ENCODE data around the gene TRAK2. TPM values are rescaled to one million over a fixed set of nuclear protein-coding genes. Genes with fewer than 3 reads are reported as not detected.

TRAK2 gene
- polyA plus RNA-seq, 1 donor from 2014 or later, result 19.6 TPM

DNA sequence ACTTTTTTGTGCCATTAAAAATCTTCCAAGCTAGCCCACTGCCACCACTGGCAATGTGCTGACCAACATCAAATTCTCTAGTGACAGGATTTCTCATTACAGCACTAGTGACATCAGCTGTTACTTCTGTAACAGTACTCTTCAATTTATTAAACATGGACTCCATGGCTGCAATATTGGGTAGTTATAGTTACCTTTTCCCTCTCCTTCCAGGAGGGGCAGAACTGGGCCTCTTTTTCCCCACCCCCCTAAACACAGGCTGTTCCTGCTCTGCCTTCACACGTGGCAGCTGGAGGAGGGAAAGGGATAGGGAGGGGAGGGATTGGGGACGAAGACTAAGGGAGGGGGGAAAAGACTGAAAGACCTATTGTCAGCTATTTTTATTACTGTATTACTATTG lies 38.1 kb downstream of the TRAK2 start:
- H3K79me2 ChIP-seq (replicated peaks; ENCODE audit: insufficient read depth, low read length), result no peaks in the 10 kb centered on the region
- no peaks in the 10 kb centered on the region for H3K36me3 ChIP-seq (ENCODE audit: insufficient read depth, low read length)
- no peaks in the 10 kb centered on the region for H4K20me1 ChIP-seq (ENCODE audit: insufficient read depth)
- no peaks in the 10 kb centered on the region for H3K9me2 ChIP-seq (ENCODE audit: insufficient read depth, low read length)
- H3F3A ChIP-seq (ENCODE audit: insufficient read depth, low read length, poor library complexity, severe bottlenecking), result no peaks in the 10 kb centered on the region
- H3K27me3 ChIP-seq (ENCODE audit: insufficient read depth, low read depth, low read length), result no peaks in the 10 kb centered on the region
- H3K4me2 ChIP-seq (ENCODE audit: low read length), result no peak overlapping the region
- no peak overlapping the region for H2AFZ ChIP-seq (ENCODE audit: low read depth, low read length)
- no peak overlapping the region for H3K27ac ChIP-seq (ENCODE audit: low read length)
- no peaks in the 10 kb centered on the region for H3K9me3 ChIP-seq (ENCODE audit: low read length)
- no peak overlapping the region for H3K4me3 ChIP-seq (ENCODE audit: low read length)
- no peak overlapping the region for H3K9ac ChIP-seq (ENCODE audit: low read length)
- TF ChIP-seq SMC3 (conservative IDR thresholded peaks at IDR 0.05; ENCODE audit: poor library complexity) (no peak), EZH2 (IDR thresholded peaks at IDR 0.05; ENCODE audit: borderline replicate concordance, insufficient read depth, low read length, poor library complexity, severe bottlenecking) (no peak), POLR2AphosphoS5 (IDR thresholded peaks at IDR 0.05) (no peak), MXI1 (conservative IDR thresholded peaks at IDR 0.05; ENCODE audit: poor library complexity, severe bottlenecking) (no peak), EP300 (conservative IDR thresholded peaks at IDR 0.05; ENCODE audit: poor library complexity, severe bottlenecking) (no peak), RAD21 (conservative IDR thresholded peaks at IDR 0.05) (no peak), TAF1 (IDR thresholded peaks at IDR 0.05; ENCODE audit: low read depth) (no peak)
- TF ChIP-seq, protein P1, sequence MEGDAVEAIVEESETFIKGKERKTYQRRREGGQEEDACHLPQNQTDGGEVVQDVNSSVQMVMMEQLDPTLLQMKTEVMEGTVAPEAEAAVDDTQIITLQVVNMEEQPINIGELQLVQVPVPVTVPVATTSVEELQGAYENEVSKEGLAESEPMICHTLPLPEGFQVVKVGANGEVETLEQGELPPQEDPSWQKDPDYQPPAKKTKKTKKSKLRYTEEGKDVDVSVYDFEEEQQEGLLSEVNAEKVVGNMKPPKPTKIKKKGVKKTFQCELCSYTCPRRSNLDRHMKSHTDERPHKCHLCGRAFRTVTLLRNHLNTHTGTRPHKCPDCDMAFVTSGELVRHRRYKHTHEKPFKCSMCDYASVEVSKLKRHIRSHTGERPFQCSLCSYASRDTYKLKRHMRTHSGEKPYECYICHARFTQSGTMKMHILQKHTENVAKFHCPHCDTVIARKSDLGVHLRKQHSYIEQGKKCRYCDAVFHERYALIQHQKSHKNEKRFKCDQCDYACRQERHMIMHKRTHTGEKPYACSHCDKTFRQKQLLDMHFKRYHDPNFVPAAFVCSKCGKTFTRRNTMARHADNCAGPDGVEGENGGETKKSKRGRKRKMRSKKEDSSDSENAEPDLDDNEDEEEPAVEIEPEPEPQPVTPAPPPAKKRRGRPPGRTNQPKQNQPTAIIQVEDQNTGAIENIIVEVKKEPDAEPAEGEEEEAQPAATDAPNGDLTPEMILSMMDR (IDR thresholded peaks at IDR 0.05; ENCODE audit: poor library complexity, severe bottlenecking), result no peak
- TF ChIP-seq, protein P2, sequence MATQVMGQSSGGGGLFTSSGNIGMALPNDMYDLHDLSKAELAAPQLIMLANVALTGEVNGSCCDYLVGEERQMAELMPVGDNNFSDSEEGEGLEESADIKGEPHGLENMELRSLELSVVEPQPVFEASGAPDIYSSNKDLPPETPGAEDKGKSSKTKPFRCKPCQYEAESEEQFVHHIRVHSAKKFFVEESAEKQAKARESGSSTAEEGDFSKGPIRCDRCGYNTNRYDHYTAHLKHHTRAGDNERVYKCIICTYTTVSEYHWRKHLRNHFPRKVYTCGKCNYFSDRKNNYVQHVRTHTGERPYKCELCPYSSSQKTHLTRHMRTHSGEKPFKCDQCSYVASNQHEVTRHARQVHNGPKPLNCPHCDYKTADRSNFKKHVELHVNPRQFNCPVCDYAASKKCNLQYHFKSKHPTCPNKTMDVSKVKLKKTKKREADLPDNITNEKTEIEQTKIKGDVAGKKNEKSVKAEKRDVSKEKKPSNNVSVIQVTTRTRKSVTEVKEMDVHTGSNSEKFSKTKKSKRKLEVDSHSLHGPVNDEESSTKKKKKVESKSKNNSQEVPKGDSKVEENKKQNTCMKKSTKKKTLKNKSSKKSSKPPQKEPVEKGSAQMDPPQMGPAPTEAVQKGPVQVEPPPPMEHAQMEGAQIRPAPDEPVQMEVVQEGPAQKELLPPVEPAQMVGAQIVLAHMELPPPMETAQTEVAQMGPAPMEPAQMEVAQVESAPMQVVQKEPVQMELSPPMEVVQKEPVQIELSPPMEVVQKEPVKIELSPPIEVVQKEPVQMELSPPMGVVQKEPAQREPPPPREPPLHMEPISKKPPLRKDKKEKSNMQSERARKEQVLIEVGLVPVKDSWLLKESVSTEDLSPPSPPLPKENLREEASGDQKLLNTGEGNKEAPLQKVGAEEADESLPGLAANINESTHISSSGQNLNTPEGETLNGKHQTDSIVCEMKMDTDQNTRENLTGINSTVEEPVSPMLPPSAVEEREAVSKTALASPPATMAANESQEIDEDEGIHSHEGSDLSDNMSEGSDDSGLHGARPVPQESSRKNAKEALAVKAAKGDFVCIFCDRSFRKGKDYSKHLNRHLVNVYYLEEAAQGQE (IDR thresholded peaks at IDR 0.05; ENCODE audit: borderline replicate concordance), result no peak

DNA sequence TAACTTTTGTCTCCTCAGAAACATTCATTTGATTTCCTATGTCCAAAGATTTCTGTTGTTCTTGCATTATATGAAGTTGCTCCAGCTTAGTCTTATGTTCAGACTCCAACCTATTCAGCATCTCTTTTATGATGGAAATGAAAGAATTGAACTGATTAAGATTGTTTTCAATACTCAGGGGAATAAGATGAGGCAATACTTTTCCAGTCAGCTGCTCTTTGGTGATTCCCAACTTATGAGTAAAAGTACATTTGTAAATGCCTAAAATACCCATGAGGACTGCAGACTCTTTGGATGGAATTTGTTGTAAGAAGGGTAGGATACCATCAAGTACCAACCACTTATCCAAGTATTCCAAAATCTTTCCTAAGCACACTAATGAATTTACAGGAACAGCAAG lies 39.8 kb downstream of the TRAK2 start:
- H3K9me2 ChIP-seq (ENCODE audit: insufficient read depth, low read length), result no peaks in the 10 kb centered on the region
- H3K9me3 ChIP-seq (ENCODE audit: low read length), result no peaks in the 10 kb centered on the region
- no peak overlapping the region for H3K27ac ChIP-seq (ENCODE audit: low read length)
- no peak overlapping the region for H3K4me3 ChIP-seq (ENCODE audit: low read length)
- H3K9ac ChIP-seq (ENCODE audit: low read length), result no peak overlapping the region
- H3K36me3 ChIP-seq (ENCODE audit: insufficient read depth, low read length), result peaks cover 3% of the 10 kb centered on the region
- no peak for TF ChIP-seq POLR2AphosphoS5 (IDR thresholded peaks at IDR 0.05)
- H3K4me2 ChIP-seq (ENCODE audit: low read length), result no peak overlapping the region
- H3K79me2 ChIP-seq (replicated peaks; ENCODE audit: insufficient read depth, low read length), result no peaks in the 10 kb centered on the region
- no peaks in the 10 kb centered on the region for H4K20me1 ChIP-seq (ENCODE audit: insufficient read depth)
- H2AFZ ChIP-seq (ENCODE audit: low read depth, low read length), result no peak overlapping the region
- no peaks in the 10 kb centered on the region for H3K27me3 ChIP-seq (ENCODE audit: insufficient read depth, low read depth, low read length)
- H3F3A ChIP-seq (ENCODE audit: insufficient read depth, low read length, poor library complexity, severe bottlenecking), result no peaks in the 10 kb centered on the region

DNA sequence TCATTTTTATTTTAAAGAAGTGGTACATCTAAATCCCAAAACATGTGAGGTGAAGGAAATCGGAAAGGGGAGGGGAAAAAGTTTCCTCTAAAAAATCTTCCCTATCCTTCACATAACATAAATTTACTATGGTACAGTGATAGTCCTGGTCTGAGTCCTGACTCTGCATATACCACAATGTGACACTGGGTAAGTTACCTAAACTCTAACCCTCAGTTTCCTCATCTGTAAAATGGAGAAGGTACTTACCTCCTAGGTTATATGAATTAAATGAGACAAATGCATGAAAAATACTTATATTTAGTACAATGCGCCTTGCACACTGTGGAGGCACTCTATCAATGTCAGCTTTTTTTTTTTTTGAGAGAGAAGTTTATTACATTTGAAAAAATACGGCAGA lies 42.3 kb downstream of the TRAK2 start:
- Histone ChIP-seq H3K9ac (ENCODE audit: low read length) (no peak overlapping the region), H3F3A (ENCODE audit: insufficient read depth, low read length, poor library complexity, severe bottlenecking) (no peaks in the 10 kb centered on the region), H3K4me2 (ENCODE audit: low read length) (no peak overlapping the region), H3K79me2 (replicated peaks; ENCODE audit: insufficient read depth, low read length) (no peaks in the 10 kb centered on the region), H3K27ac (ENCODE audit: low read length) (no peak overlapping the region), H4K20me1 (ENCODE audit: insufficient read depth) (no peaks in the 10 kb centered on the region), H3K9me2 (ENCODE audit: insufficient read depth, low read length) (no peaks in the 10 kb centered on the region), H3K36me3 (ENCODE audit: insufficient read depth, low read length) (peaks cover 3% of the 10 kb centered on the region), H3K4me3 (ENCODE audit: low read length) (no peak overlapping the region), H3K27me3 (ENCODE audit: insufficient read depth, low read depth, low read length) (no peaks in the 10 kb centered on the region), H2AFZ (ENCODE audit: low read depth, low read length) (no peak overlapping the region), H3K9me3 (ENCODE audit: low read length) (no peaks in the 10 kb centered on the region)
- no peak for TF ChIP-seq RAD21 (conservative IDR thresholded peaks at IDR 0.05)
- TF ChIP-seq EP300 (conservative IDR thresholded peaks at IDR 0.05; ENCODE audit: poor library complexity, severe bottlenecking), result no peak
- TF ChIP-seq, protein P2 (IDR thresholded peaks at IDR 0.05; ENCODE audit: borderline replicate concordance), result no peak
- TF ChIP-seq POLR2AphosphoS5 (IDR thresholded peaks at IDR 0.05), result no peak
- TF ChIP-seq, protein P1 (IDR thresholded peaks at IDR 0.05; ENCODE audit: poor library complexity, severe bottlenecking), result no peak
- TF ChIP-seq MXI1 (conservative IDR thresholded peaks at IDR 0.05; ENCODE audit: poor library complexity, severe bottlenecking), result no peak
- no peak for TF ChIP-seq EZH2 (IDR thresholded peaks at IDR 0.05; ENCODE audit: borderline replicate concordance, insufficient read depth, low read length, poor library complexity, severe bottlenecking)
- no peak for TF ChIP-seq TAF1 (IDR thresholded peaks at IDR 0.05; ENCODE audit: low read depth)
- no peak for TF ChIP-seq SMC3 (conservative IDR thresholded peaks at IDR 0.05; ENCODE audit: poor library complexity)
